ENCODE measurements around the gene ABCC1. TPM values are rescaled to one million over a fixed set of nuclear protein-coding genes. Genes with fewer than 3 reads are reported as not detected.

Gene ABCC1
- total and polyA plus RNA-seq, 2 of the 8 experiments (the other 6 are each of a cell fraction or from before 2014, with no cell fraction given), result 42.6 to 66.8 TPM

GRCh38 chr16:16101585-16101984 lies 152.2 kb downstream of the ABCC1 start:
- Histone ChIP-seq H3K23me2 (ENCODE audit: low read depth, low read length) (no peaks in the 10 kb centered on the region), H2AK5ac (ENCODE audit: low read depth, low read length) (no peak overlapping the region), H2BK12ac (ENCODE audit: low read depth, low read length) (no peak overlapping the region), H2BK20ac (ENCODE audit: low read length) (no peak overlapping the region), H4K5ac (ENCODE audit: insufficient read length, low read depth, low read length) (no peak overlapping the region), H3K27ac (ENCODE audit: low read depth, low read length) (no peak overlapping the region), H3K79me2 (ENCODE audit: control insufficient read depth in 1 of 2, insufficient read depth in 2 of 2, low read length in 2 of 2) (no peaks in the 10 kb centered on the region; a peak in 1 of 4 replicates), H3K56ac (replicated peaks; ENCODE audit: insufficient read length, low read depth, low read length) (no peak overlapping the region), H3K14ac (ENCODE audit: insufficient read length) (no peak overlapping the region), H2BK5ac (ENCODE audit: low read depth, low read length) (no peak overlapping the region), H3K79me1 (ENCODE audit: low read depth, low read length) (peaks cover 3% of the 10 kb centered on the region; the same call in 1 of the 2 replicates), H4K8ac (ENCODE audit: extremely low read depth, insufficient read depth, low read length) (no peak overlapping the region), H3K27me3 (replicated peaks in 1 of 4; ENCODE audit: control insufficient read depth in 3 of 4, extremely low read depth in 1 of 4, insufficient read depth in 3 of 4, low read length in 3 of 4) (no peaks in the 10 kb centered on the region), H2BK120ac (replicated peaks; ENCODE audit: low read depth, low read length) (no peak overlapping the region), H2AFZ (ENCODE audit: low read length) (no peak overlapping the region), H3K4me1 (replicated peaks in 1 of 4; ENCODE audit: control insufficient read depth in 3 of 4, insufficient read depth in 4 of 4, low read length in 3 of 4) (no peaks in the 10 kb centered on the region; a peak in 1 of 7 replicates), H3K9me3 (ENCODE audit: insufficient read depth in 2 of 2, low read depth in 1 of 2, low read length in 1 of 2) (no peaks in the 10 kb centered on the region), H3K9ac (replicated peaks in 1 of 4; ENCODE audit: extremely low read depth in 1 of 4, low read depth in 3 of 4, low read length in 3 of 4) (no peak overlapping the region), H2BK15ac (ENCODE audit: low read length) (no peak overlapping the region), H3K18ac (ENCODE audit: extremely low read depth, low read length) (no peak overlapping the region), H3K4me3 (ENCODE audit: extremely low read depth in 1 of 4, insufficient read depth in 2 of 4, low read depth in 3 of 4, low read length in 4 of 4) (no peak overlapping the region), H3K4ac (replicated peaks; ENCODE audit: insufficient read length, low read depth, low read length) (no peak overlapping the region), H4K20me1 (replicated peaks in 1 of 2; ENCODE audit: control insufficient read depth in 1 of 2, insufficient read depth in 2 of 2, low read length in 2 of 2) (peaks cover 4 to 6% of the 10 kb centered on the region in 2 experiments), H4K91ac (replicated peaks; ENCODE audit: insufficient read length, low read length) (no peak overlapping the region), H3K36me3 (ENCODE audit: control insufficient read depth in 2 of 4, insufficient read depth in 4 of 4, low read length in 3 of 4) (peaks cover 12 to 42% (median 32%) of the 10 kb centered on the region in 4 experiments; a peak in 7 of 8 replicates), H3K23ac (ENCODE audit: insufficient read length) (no peak overlapping the region), H3K4me2 (ENCODE audit: insufficient read depth in 1 of 2, low read depth in 2 of 2, low read length in 2 of 2) (no peak overlapping the region)
- POLR2A ChIA-PET (ENCODE audit: partially characterized antibody), result no interaction called here
- FAIRE-seq (no peak), DNase-seq (ENCODE audit: low read depth in 1 of 2, low spot score in 2 of 2) (no peak)
- CTCF ChIA-PET (ENCODE audit: partially characterized antibody), result interaction anchor here (1.8 kb wide), 1 partner anchor 16 kb away, joined by 4 read pairs; no protein-coding TSS in a partner anchor
- WGBS, 2 experiments (ENCODE audit: extremely low coverage in 1 of 2, insufficient coverage in 1 of 2, insufficient read length in 1 of 2, insufficient replicate concordance in 2 of 2, low coverage in 1 of 2, low lambda C conversion rate in 2 of 2, missing lambda C conversion rate in 1 of 2), result 90% methylated on average over 5 of the region's 5 CpGs; no CpG with 5 or more reads in 1 of the 2 experiments
- TF ChIP-seq MAX (IDR thresholded peaks at IDR 0.05), result no peak
- TF ChIP-seq RFX5 (IDR thresholded peaks at IDR 0.05; ENCODE audit: borderline replicate concordance, low read depth, low read length), result no peak
- no peak for TF ChIP-seq JUN (IDR thresholded peaks at IDR 0.05; ENCODE audit: low read depth, low read length)
- TF ChIP-seq, protein P1, sequence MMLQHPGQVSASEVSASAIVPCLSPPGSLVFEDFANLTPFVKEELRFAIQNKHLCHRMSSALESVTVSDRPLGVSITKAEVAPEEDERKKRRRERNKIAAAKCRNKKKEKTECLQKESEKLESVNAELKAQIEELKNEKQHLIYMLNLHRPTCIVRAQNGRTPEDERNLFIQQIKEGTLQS (IDR thresholded peaks at IDR 0.05; ENCODE audit: insufficient read depth, low read depth, low read length), result no peak
- TF ChIP-seq RNF2 (IDR thresholded peaks at IDR 0.05; ENCODE audit: borderline replicate concordance, low read depth, low read length, missing control alignments, poor library complexity, severe bottlenecking), result no peak
- TF ChIP-seq RXRA (IDR thresholded peaks at IDR 0.05; ENCODE audit: insufficient read depth, low read depth, low read length), result no peak
- no peak for TF ChIP-seq KDM1A (IDR thresholded peaks at IDR 0.05; ENCODE audit: borderline replicate concordance, low read length)
- TF ChIP-seq EZH2 (IDR thresholded peaks at IDR 0.05; ENCODE audit: low read depth, low read length, severe bottlenecking), result no peak
- TF ChIP-seq TCF12 (IDR thresholded peaks at IDR 0.05; ENCODE audit: low read depth, low read length), result no peak
- no peak for TF ChIP-seq ATF2 (IDR thresholded peaks at IDR 0.05; ENCODE audit: low read length)
- TF ChIP-seq HDAC6 (IDR thresholded peaks at IDR 0.05; ENCODE audit: low read depth, low read length), result no peak
